C4-2B (cell line): ENCODE results near the gene TIMM21.

Source experiments
- ZFX ChIP-seq: fragments of 450-650 bp; IDR thresholded peaks from 2 replicates; pipeline ENCODE4 v1.6.1; 2017
- TF ChIP-seq, protein P1 (sequence below): fragments of 450-650 bp; conservative IDR thresholded peaks from 2 replicates; pipeline ENCODE4 v1.5.1; 2017; ENCODE audit warnings: mild to moderate bottlenecking

DNA sequence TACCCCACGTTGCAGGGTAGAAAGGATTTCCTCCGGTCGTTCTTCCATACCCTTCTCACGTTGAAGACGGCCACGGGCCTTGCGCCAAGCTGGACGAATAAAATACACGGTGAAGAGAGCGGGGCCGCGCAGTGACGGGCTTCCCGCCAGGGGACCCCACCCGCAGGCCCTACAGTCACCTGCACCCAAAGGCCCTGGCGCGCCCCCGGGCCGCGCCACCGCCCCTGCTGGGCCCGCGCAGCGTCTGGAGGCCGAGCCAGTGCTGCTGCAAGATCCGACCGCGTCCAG lies 888 bp upstream of the TIMM21 start:
- TF ChIP-seq, protein P1, sequence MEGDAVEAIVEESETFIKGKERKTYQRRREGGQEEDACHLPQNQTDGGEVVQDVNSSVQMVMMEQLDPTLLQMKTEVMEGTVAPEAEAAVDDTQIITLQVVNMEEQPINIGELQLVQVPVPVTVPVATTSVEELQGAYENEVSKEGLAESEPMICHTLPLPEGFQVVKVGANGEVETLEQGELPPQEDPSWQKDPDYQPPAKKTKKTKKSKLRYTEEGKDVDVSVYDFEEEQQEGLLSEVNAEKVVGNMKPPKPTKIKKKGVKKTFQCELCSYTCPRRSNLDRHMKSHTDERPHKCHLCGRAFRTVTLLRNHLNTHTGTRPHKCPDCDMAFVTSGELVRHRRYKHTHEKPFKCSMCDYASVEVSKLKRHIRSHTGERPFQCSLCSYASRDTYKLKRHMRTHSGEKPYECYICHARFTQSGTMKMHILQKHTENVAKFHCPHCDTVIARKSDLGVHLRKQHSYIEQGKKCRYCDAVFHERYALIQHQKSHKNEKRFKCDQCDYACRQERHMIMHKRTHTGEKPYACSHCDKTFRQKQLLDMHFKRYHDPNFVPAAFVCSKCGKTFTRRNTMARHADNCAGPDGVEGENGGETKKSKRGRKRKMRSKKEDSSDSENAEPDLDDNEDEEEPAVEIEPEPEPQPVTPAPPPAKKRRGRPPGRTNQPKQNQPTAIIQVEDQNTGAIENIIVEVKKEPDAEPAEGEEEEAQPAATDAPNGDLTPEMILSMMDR = no peak
- TF ChIP-seq ZFX = no peak; the same call in 1 of the 2 replicates
